GM19025 (cell line): ENCODE data around the gene AP2S1.
A peak's percentile ranks its signal among the peaks of the same experiment; 100 is the strongest.
"Not testable (repeated sequence)": the region's sequence is repeated elsewhere in the genome, so short reads cannot be mapped to it uniquely, and the experiment has no call there.

Experiments
- ATAC-seq: cut with Tn5 transposase; IDR thresholded peaks from one replicate; pipeline ENCODE4 v1.9.1; 2021; ENCODE audit warnings: mild to moderate bottlenecking, low read depth, moderate library complexity; ENCODE audit not compliant: unreplicated experiment

Gene AP2S1

GRCh38 chr19:46868025-46868802, 17.6 kb upstream of the AP2S1 start:
- ATAC-seq, result no peak

- ATAC-seq, result no peak
Measured at GRCh38 chr19:46867170-46867569, 16.5 kb upstream of the AP2S1 start.

GRCh38 chr19:46866407-46867136, 15.9 kb upstream of the AP2S1 start:
- no peak for ATAC-seq

- ATAC-seq, result no peak
Measured at GRCh38 chr19:46863818-46864629, 13.4 kb upstream of the AP2S1 start.

- no peak for ATAC-seq
Measured at GRCh38 chr19:46862974-46863632, 12.5 kb upstream of the AP2S1 start.

- ATAC-seq, result no peak
Measured at GRCh38 chr19:46862503-46862834, 11.8 kb upstream of the AP2S1 start.

- ATAC-seq, result no peak
Measured at GRCh38 chr19:46861691-46862502, 11.3 kb upstream of the AP2S1 start.

- no peak for ATAC-seq
Measured at GRCh38 chr19:46860846-46861690, 10.4 kb upstream of the AP2S1 start, which contains the start of gene ARHGAP35. ARHGAP35 (plus strand) TSS chr19:46860997; CDS start chr19:46918676, 57,679 bp downstream.

- ATAC-seq, result peak; percentile 66
Measured at GRCh38 chr19:46860125-46860845, 9.6 kb upstream of the AP2S1 start.

GRCh38 chr19:46859637-46860124, 9.0 kb upstream of the AP2S1 start:
- ATAC-seq, result no peak

GRCh38 chr19:46856062-46857022, 5.7 kb upstream of the AP2S1 start:
- ATAC-seq, result no peak

- not testable (repeated sequence) for ATAC-seq
Measured at GRCh38 chr19:46854698-46855097, 4.1 kb upstream of the AP2S1 start.

- no peak for ATAC-seq
Measured at GRCh38 chr19:46852830-46853229, 2.2 kb upstream of the AP2S1 start.

- no peak for ATAC-seq
Measured at GRCh38 chr19:46849610-46850009, 1.0 kb downstream of the AP2S1 start.

GRCh38 chr19:46848389-46848788, 2.3 kb downstream of the AP2S1 start:
- no peak for ATAC-seq

GRCh38 chr19:46847528-46847927, 3.1 kb downstream of the AP2S1 start:
- no peak for ATAC-seq

- ATAC-seq, result no peak
Measured at GRCh38 chr19:46845959-46846459, 4.6 kb downstream of the AP2S1 start.
